ENCODE results near the gene UBE2V1.
A peak's percentile ranks its signal among the peaks of the same experiment; 100 is the strongest.
"Not testable (repeated sequence)": the region's sequence is repeated elsewhere in the genome, so short reads cannot be mapped to it uniquely, and the experiment has no call there.

The UBE2V1 gene

DNA sequence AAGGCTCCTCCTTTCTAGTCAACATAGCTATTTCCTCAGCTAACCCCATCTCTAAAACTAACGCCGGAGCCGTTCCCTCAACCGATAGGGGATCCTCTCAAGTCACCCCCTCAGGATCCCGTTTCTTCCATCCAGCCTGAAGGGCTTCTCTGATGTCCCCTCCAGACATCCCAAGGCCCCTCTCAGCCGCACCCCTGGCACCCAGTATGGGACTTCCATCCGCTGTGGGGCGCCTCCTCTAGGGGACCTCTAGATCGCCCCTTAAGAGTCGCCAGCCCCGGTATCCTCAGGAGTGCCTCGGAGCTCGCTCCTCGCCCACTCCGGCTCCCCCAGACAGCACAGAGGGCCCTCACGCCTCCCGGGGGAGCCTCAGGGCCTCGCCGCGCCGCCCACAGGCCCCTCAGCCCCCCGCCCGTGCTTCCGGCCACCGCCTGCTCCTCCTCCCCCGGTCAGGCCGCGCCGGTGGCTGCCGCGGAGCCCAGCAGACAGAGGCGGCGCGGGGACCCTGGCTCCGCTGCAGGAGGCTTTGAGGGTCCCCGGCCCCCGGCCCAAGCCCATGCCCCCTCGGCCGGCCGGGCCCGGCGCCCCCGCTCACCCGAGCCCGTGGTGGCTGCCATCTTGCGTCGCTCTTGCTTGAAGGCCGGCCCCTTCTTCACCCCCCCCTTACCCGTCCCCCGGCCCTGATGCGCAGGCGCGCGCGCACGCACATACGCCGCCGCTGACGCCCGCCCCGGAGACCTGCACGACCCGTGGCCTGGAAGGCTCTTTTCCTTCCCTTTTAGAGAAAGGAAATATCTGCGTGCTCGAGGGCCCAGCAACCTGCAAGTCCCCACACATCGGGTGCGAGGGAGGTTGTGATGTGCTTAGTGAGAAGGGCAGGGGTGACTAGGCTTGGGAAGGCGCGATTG, at the start of gene UBE2V1:
Gene UBE2V1, minus strand, starts transcription at position 639 of the 908 bp plus-strand sequence. Its CDS starts 22 bp downstream, at position 617.
- peaks cover 35% of the 10 kb centered on the region for H3K4me1 ChIP-seq (ENCODE audit: insufficient read depth, poor library complexity, severe bottlenecking)
- H3K36me3 ChIP-seq (ENCODE audit: low read depth) = peaks cover 25% of the 10 kb centered on the region
- peak; percentile 98 for DNase-seq (ENCODE audit: low spot score)
- TF ChIP-seq, protein P1, sequence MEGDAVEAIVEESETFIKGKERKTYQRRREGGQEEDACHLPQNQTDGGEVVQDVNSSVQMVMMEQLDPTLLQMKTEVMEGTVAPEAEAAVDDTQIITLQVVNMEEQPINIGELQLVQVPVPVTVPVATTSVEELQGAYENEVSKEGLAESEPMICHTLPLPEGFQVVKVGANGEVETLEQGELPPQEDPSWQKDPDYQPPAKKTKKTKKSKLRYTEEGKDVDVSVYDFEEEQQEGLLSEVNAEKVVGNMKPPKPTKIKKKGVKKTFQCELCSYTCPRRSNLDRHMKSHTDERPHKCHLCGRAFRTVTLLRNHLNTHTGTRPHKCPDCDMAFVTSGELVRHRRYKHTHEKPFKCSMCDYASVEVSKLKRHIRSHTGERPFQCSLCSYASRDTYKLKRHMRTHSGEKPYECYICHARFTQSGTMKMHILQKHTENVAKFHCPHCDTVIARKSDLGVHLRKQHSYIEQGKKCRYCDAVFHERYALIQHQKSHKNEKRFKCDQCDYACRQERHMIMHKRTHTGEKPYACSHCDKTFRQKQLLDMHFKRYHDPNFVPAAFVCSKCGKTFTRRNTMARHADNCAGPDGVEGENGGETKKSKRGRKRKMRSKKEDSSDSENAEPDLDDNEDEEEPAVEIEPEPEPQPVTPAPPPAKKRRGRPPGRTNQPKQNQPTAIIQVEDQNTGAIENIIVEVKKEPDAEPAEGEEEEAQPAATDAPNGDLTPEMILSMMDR (IDR thresholded peaks at IDR 0.05; ENCODE audit: poor library complexity, severe bottlenecking) = peak; percentile 87
- H3K9me3 ChIP-seq (ENCODE audit: severe bottlenecking) = no peaks in the 10 kb centered on the region
- H3K27me3 ChIP-seq (ENCODE audit: insufficient read depth, poor library complexity, severe bottlenecking) = no peaks in the 10 kb centered on the region
- H3K4me3 ChIP-seq (ENCODE audit: severe bottlenecking) = peak within 1 kb of the TSS; percentile 99
- ATAC-seq (ENCODE audit: low read depth) = peak; percentile 68
- H3K27ac ChIP-seq (ENCODE audit: poor library complexity, severe bottlenecking) = peak within 1 kb of the TSS; percentile 81

DNA sequence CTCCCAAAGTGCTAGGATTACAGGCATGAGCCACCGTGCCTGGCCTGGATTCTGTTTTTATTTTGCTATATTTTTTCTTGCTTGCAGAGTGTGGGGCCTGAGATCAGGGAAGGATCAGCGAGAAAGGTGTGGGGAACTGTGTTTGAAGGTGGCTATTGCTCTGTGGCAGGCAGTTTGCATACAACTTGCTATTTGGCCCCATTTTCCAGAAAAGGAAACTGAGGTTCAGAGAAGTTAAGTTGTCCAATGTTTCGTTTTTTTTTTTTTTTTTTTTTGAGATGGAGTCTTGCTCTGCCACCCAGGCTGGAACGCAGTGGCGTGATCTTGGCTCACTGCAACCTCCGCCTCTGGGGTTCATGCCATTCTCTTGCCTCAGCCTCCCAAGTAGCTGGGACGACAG, 48.5 kb upstream of the UBE2V1 start:
- not testable (repeated sequence) for H3K4me3 ChIP-seq (ENCODE audit: severe bottlenecking); H3K27me3 ChIP-seq (ENCODE audit: insufficient read depth, poor library complexity, severe bottlenecking); H3K36me3 ChIP-seq (ENCODE audit: low read depth); DNase-seq (ENCODE audit: low spot score); ATAC-seq (ENCODE audit: low read depth); H3K9me3 ChIP-seq (ENCODE audit: severe bottlenecking); H3K27ac ChIP-seq (ENCODE audit: poor library complexity, severe bottlenecking)
- H3K4me1 ChIP-seq (ENCODE audit: insufficient read depth, poor library complexity, severe bottlenecking) = peaks cover 37% of the 10 kb centered on the region

DNA sequence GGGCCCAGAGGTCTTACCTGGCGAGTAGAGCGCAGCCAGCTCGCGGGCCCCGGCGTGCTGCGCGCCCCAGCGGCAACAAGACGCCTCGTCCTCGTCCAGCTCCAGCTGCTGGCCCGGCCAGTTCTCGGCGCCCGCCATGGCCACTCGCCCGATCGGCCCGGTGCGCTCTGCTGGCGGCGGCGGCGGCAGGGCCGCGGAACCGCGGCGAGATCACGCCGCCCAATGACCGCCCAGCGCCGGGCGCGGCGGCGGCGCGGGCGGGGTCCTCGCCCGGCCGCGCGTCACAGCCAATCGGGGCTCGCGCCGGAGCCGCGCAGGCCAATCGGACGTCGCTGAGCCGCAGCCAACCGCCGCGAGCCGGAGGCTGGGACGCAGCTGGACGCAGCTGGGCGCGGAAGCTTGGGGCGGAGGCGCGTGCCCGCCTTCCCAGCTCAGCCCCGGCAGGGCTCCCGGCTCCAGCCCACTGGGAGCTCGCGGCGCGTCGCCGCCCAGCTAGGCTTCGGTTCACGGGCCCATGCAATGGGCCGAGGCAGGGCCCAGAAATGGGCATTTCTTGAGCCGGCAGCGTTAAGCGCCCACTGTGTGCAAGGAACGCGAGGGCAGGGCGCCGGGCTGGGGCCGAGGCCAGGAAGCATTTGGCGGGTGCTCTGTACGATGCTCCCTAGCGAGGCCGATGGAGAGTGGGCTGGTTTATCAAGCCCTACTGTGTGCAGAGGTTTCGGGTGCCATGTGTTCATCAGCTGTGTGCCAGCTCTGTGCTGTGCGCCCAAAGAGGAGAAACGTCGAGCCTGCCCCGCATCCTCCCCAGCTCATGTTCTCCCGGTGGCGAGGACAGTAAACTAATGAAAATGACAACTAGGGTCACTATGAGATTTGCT, 40.8 kb upstream of the UBE2V1 start, which contains the start of gene PEDS1:
Gene PEDS1, minus strand, starts transcription at position 224 of the 878 bp plus-strand sequence. Its CDS starts 86 bp downstream, at position 138.
- peak within 1 kb of the TSS; percentile 96 for H3K4me3 ChIP-seq (ENCODE audit: severe bottlenecking)
- TF ChIP-seq, protein P1 (IDR thresholded peaks at IDR 0.05; ENCODE audit: poor library complexity, severe bottlenecking) = no peak
- H3K9me3 ChIP-seq (ENCODE audit: severe bottlenecking) = no peaks in the 10 kb centered on the region
- peaks cover 40% of the 10 kb centered on the region for H3K4me1 ChIP-seq (ENCODE audit: insufficient read depth, poor library complexity, severe bottlenecking)
- peak; percentile 89 for ATAC-seq (ENCODE audit: low read depth)
- peak within 1 kb of the TSS; percentile 91 for H3K27ac ChIP-seq (ENCODE audit: poor library complexity, severe bottlenecking)
- peak; percentile 98 for DNase-seq (ENCODE audit: low spot score)
- H3K27me3 ChIP-seq (ENCODE audit: insufficient read depth, poor library complexity, severe bottlenecking) = no peaks in the 10 kb centered on the region
- H3K36me3 ChIP-seq (ENCODE audit: low read depth) = peaks cover 31% of the 10 kb centered on the region

DNA sequence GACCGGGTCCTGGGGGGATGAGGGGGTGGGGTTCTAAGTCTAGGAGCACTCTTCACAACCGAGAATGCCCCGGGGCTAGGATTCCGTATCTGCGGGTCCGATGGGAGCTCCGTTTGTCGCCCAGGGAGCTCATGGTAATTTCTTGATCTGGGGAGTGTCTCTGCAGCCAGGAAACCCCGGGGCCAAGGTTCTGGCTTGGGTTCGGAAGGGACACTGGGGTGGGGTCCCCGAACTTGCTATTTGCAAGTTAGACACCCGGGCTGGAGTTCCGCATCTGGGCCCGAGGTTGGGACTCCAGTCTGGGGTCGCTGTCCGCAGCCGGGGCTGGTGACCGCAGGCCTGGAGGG, 40.2 kb upstream of the UBE2V1 start:
- peak; percentile 87 for DNase-seq (ENCODE audit: low spot score)
- TF ChIP-seq, protein P1 (IDR thresholded peaks at IDR 0.05; ENCODE audit: poor library complexity, severe bottlenecking) = no peak
- Histone ChIP-seq H3K27me3 (ENCODE audit: insufficient read depth, poor library complexity, severe bottlenecking) (no peaks in the 10 kb centered on the region), H3K9me3 (ENCODE audit: severe bottlenecking) (no peaks in the 10 kb centered on the region), H3K4me3 (ENCODE audit: severe bottlenecking) (peak overlapping the region; percentile 96), H3K27ac (ENCODE audit: poor library complexity, severe bottlenecking) (peak overlapping the region; percentile 91), H3K4me1 (ENCODE audit: insufficient read depth, poor library complexity, severe bottlenecking) (peaks cover 40% of the 10 kb centered on the region), H3K36me3 (ENCODE audit: low read depth) (peaks cover 37% of the 10 kb centered on the region)
- no peak for ATAC-seq (ENCODE audit: low read depth)
